ENCODE measurements around the gene LPP.

DNA sequence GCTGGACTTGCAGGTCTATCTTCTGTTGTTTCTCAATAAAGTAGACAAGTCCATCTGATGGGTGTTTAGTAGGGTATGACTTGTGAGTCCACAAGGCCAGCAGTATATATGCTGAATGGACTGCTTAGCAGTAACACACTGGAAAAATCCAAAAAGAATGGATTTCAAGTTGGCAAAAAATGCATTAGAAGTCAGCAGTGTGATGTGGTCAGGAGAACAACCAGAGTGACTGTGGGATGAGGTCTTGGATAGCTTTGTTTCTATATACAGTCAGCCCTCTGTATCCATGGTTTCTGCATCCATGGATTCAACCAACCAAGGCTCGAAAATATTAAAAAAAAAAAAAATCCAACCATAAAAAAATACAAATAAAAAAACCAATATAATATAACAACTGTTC, 55.8 kb downstream of the LPP start:
- TF ChIP-seq, protein P1, sequence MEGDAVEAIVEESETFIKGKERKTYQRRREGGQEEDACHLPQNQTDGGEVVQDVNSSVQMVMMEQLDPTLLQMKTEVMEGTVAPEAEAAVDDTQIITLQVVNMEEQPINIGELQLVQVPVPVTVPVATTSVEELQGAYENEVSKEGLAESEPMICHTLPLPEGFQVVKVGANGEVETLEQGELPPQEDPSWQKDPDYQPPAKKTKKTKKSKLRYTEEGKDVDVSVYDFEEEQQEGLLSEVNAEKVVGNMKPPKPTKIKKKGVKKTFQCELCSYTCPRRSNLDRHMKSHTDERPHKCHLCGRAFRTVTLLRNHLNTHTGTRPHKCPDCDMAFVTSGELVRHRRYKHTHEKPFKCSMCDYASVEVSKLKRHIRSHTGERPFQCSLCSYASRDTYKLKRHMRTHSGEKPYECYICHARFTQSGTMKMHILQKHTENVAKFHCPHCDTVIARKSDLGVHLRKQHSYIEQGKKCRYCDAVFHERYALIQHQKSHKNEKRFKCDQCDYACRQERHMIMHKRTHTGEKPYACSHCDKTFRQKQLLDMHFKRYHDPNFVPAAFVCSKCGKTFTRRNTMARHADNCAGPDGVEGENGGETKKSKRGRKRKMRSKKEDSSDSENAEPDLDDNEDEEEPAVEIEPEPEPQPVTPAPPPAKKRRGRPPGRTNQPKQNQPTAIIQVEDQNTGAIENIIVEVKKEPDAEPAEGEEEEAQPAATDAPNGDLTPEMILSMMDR (IDR thresholded peaks at IDR 0.05), result no peak
- no peak for TF ChIP-seq POLR2A (IDR thresholded peaks at IDR 0.05; ENCODE audit: low read depth)
- TF ChIP-seq POLR2AphosphoS5 (IDR thresholded peaks at IDR 0.05), result no peak
- TF ChIP-seq EP300 (IDR thresholded peaks at IDR 0.05), result no peak
